ENCODE data around the gene NECTIN3.

- TF ChIP-seq EZH2 (IDR thresholded peaks at IDR 0.05; ENCODE audit: borderline replicate concordance, low read depth, low read length, severe bottlenecking), result no peak
- no peak for TF ChIP-seq CTCF (IDR thresholded peaks at IDR 0.05; ENCODE audit: borderline replicate concordance, extremely low read depth, low read length, poor library complexity, severe bottlenecking)
Observed at GRCh38 chr3:111190518-111190917, 118.9 kb downstream of the NECTIN3 start.
